ENCODE data around the gene AMPD2. TPM values are rescaled to one million over a fixed set of nuclear protein-coding genes. Genes with fewer than 3 reads are reported as not detected.

Gene AMPD2
- total RNA-seq, 6 donors from 2014 or later, result 39.5 to 183 (median 58.9) TPM

DNA sequence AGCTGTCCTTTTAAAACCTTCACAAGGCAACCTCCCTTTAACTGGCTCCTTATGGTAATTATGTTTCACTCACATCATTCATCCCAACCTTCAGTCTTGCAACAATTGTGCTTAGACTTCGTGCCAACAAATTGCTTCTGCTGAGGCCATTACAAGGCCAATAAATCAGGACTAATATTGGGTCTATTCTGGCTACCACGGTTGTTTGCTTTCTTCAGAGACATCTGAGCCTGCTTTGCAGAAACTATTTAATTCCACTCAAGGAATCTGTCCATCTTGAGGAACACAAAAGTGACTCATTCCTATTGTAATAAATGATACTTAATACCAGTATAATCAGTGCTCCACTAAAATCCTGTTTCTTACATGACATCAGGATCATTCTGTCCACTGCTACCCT is 33.7 kb downstream of the AMPD2 start:
- Histone ChIP-seq H3K36me3 (no peaks in the 10 kb centered on the region), H3K9me3 (no peaks in the 10 kb centered on the region), H3K4me3 (no peak overlapping the region), H3K27me3 (no peaks in the 10 kb centered on the region), H3K27ac (no peak overlapping the region), H3K4me1 (peaks cover 6 to 15% (median 12%) of the 10 kb centered on the region in 4 donors)
- DNase-seq (no peak), ATAC-seq (ENCODE audit: low FRiP score in 2 of 2) (no peak)
- TF ChIP-seq POLR2A (IDR thresholded peaks at IDR 0.05), result no peak
- no peak for TF ChIP-seq EP300 (IDR thresholded peaks at IDR 0.05)
- no peak for TF ChIP-seq CTCF (IDR thresholded peaks at IDR 0.05)
- no peak for TF ChIP-seq POLR2AphosphoS5 (IDR thresholded peaks at IDR 0.05)
- 59 to 67% methylated on average over 2 of the region's 2 CpGs for WGBS, 2 donors

GRCh38 chr1:109654519-109654918 is 34.9 kb downstream of the AMPD2 start:
- WGBS, 2 donors, result 86 to 92% methylated on average over 12 of the region's 12 CpGs
- TF ChIP-seq POLR2AphosphoS5 (IDR thresholded peaks at IDR 0.05), result no peak
- TF ChIP-seq POLR2A (IDR thresholded peaks at IDR 0.05), result no peak
- no peak for TF ChIP-seq CTCF (IDR thresholded peaks at IDR 0.05)
- TF ChIP-seq EP300 (IDR thresholded peaks at IDR 0.05), result no peak
- ATAC-seq (ENCODE audit: low FRiP score in 2 of 2), result no peak

GRCh38 chr1:109655615-109656519 is 36.2 kb downstream of the AMPD2 start, which contains the start of gene GSTM4:
GSTM4 (plus strand) TSS chr1:109656099; CDS start chr1:109656390, 291 bp downstream.
- Histone ChIP-seq H3K9me3 (no peaks in the 10 kb centered on the region), H3K27me3 (no peaks in the 10 kb centered on the region), H3K27ac (peak within 1 kb of the TSS; percentile 63 to 88 (median 82)), H3K4me1 (peaks cover 6 to 15% (median 12%) of the 10 kb centered on the region in 4 donors), H3K36me3 (peaks cover 0 to 13% (median 0%) of the 10 kb centered on the region in 4 donors), H3K4me3 (peak within 1 kb of the TSS; percentile 61 to 83 (median 72))
- TF ChIP-seq POLR2AphosphoS5 (IDR thresholded peaks at IDR 0.05), result peak; percentile 60 to 63
- peak in 3 of 6 experiments; percentile 7 to 32 (median 17) for TF ChIP-seq CTCF (IDR thresholded peaks at IDR 0.05)
- TF ChIP-seq POLR2A (IDR thresholded peaks at IDR 0.05), result peak in 3 of 4 donors; percentile 18 to 54 (median 24)
- no peak for TF ChIP-seq EP300 (IDR thresholded peaks at IDR 0.05)
- WGBS, 2 donors, result 3 to 6% methylated on average over 6 to 38 of the region's 54 CpGs
- DNase-seq (peak; percentile 86 to 97), ATAC-seq (ENCODE audit: low FRiP score in 2 of 2) (peak; percentile 95 to 97)

More at GRCh38 chr1:109654519-109654918, 34.9 kb downstream of the AMPD2 start:
- H3K4me1 ChIP-seq, result peaks cover 6 to 15% (median 12%) of the 10 kb centered on the region in 4 donors
- H3K27ac ChIP-seq, result no peak overlapping the region
- H3K27me3 ChIP-seq, result no peaks in the 10 kb centered on the region
- H3K4me3 ChIP-seq, result no peak overlapping the region
- H3K9me3 ChIP-seq, result no peaks in the 10 kb centered on the region
- DNase-seq, result no peak
- H3K36me3 ChIP-seq, result peaks cover 0 to 4% (median 0%) of the 10 kb centered on the region in 4 donors

GRCh38 chr1:109657395-109657794 is 37.8 kb downstream of the AMPD2 start:
- Histone ChIP-seq H3K27me3 (no peaks in the 10 kb centered on the region), H3K36me3 (peaks cover 0 to 18% (median 0%) of the 10 kb centered on the region in 4 donors), H3K9me3 (no peaks in the 10 kb centered on the region), H3K27ac (no peak overlapping the region), H3K4me3 (no peak overlapping the region), H3K4me1 (peaks cover 6 to 15% (median 12%) of the 10 kb centered on the region in 4 donors)
- DNase-seq, result no peak
- TF ChIP-seq CTCF (IDR thresholded peaks at IDR 0.05), result no peak
- no peak for TF ChIP-seq POLR2AphosphoS5 (IDR thresholded peaks at IDR 0.05)
- no peak for TF ChIP-seq POLR2A (IDR thresholded peaks at IDR 0.05)
- no peak for TF ChIP-seq EP300 (IDR thresholded peaks at IDR 0.05)
- ATAC-seq (ENCODE audit: low FRiP score in 2 of 2), result no peak
- WGBS, 2 donors, result 96 to 100% methylated on average over 1 to 4 of the region's 4 CpGs

Measured in upper lobe of left lung (tissue), 6 donors.